CD14-positive monocyte (primary cell): ENCODE data around the gene TNFAIP2. TPM values are rescaled to one million over a fixed set of nuclear protein-coding genes. Genes with fewer than 3 reads are reported as not detected.

Experiments
- DNase-seq, 3 donors: peaks; one replicate each; pipeline ENCODE4 v3.0.0-alpha.2; 2011 to 2022
- H2AFZ ChIP-seq: 2 replicates; pipeline ENCODE4 v1.6.0; 2012; ENCODE audit warnings: mild to moderate bottlenecking, low read depth, low read length, inconsistent platforms; ENCODE audit not compliant: insufficient read depth, poor library complexity, severe bottlenecking
- H3K27ac ChIP-seq, 2 donors: 1 replicate in 1 of 2; 2 replicates in 1 of 2; pipeline ENCODE4 v1.5.1; 2012 to 2013; ENCODE audit warnings: low read length in 2 of 2, control low read depth in 1 of 2, inconsistent platforms in 1 of 2, low read depth in 1 of 2, mild to moderate bottlenecking in 1 of 2
- H3K27me3 ChIP-seq, 2 donors: one replicate each; pipeline versions ENCODE4 v1.6.0 to v1.6.1; 2011 to 2013; ENCODE audit warnings: low read length in 2 of 2; ENCODE audit not compliant: control insufficient read depth in 2 of 2, insufficient read depth in 2 of 2
- H3K36me3 ChIP-seq, 2 donors: replicated peaks in 1 of 2; 1 replicate in 1 of 2; 2 replicates in 1 of 2; pipeline versions ENCODE4 v1.5.1 to v1.6.1; 2012 to 2013; ENCODE audit warnings: low read length in 2 of 2, control low read depth in 1 of 2, inconsistent platforms in 1 of 2, mild to moderate bottlenecking in 1 of 2; ENCODE audit not compliant: insufficient read depth in 2 of 2, control insufficient read depth in 1 of 2
- H3K4me1 ChIP-seq, 2 donors: 1 replicate in 1 of 2; 2 replicates in 1 of 2; pipeline versions ENCODE4 v1.5.1 to v1.6.1; 2012 to 2013; ENCODE audit warnings: low read length in 2 of 2, control low read depth in 1 of 2, inconsistent platforms in 1 of 2, mild to moderate bottlenecking in 1 of 2, moderate library complexity in 1 of 2; ENCODE audit not compliant: insufficient read depth in 2 of 2, control insufficient read depth in 1 of 2
- H3K4me2 ChIP-seq: replicated peaks from 2 replicates; pipeline ENCODE3; 2012; ENCODE audit warnings: low read length, moderate library complexity, mild to moderate bottlenecking; ENCODE audit not compliant: poor library complexity, severe bottlenecking; ENCODE audit errors: extremely low read depth
- H3K4me3 ChIP-seq, 3 experiments: fragments of 200-600 bp in 1 of 3; sonication (generic) in 1 of 3; replicated peaks in 1 of 3; 1 replicate in 2 of 3; 2 replicates in 1 of 3; pipeline ENCODE4 v1.5.1; 2011 to 2013; ENCODE audit warnings: low read length in 3 of 3, mild to moderate bottlenecking in 3 of 3, control low read depth in 2 of 3, low read depth in 2 of 3, inconsistent platforms in 1 of 3, moderate library complexity in 1 of 3
- H3K79me2 ChIP-seq: 2 replicates; pipeline ENCODE4 v1.6.0; 2012; ENCODE audit warnings: mild to moderate bottlenecking, control low read depth, inconsistent platforms, low read length, moderate library complexity; ENCODE audit not compliant: insufficient read depth
- H3K9ac ChIP-seq: 2 replicates; pipeline ENCODE4 v1.6.0; 2017; ENCODE audit warnings: low read length, mild to moderate bottlenecking; ENCODE audit not compliant: insufficient read depth, poor library complexity, severe bottlenecking
- H3K9me3 ChIP-seq, 2 donors: replicated peaks in 1 of 2; 1 replicate in 1 of 2; 2 replicates in 1 of 2; pipeline versions ENCODE4 v1.5.1 to v1.6.1; 2012 to 2013; ENCODE audit warnings: low read length in 2 of 2, control low read depth in 1 of 2; ENCODE audit not compliant: control insufficient read depth in 1 of 2, insufficient read depth in 1 of 2
- H4K20me1 ChIP-seq: 2 replicates; pipeline ENCODE4 v1.6.0; 2012; ENCODE audit warnings: mild to moderate bottlenecking, low read length, control low read depth, moderate library complexity; ENCODE audit not compliant: insufficient read depth
- H3K27ac Mint-ChIP-seq, 7 donors: one replicate each; pipeline ENCODE4 v1.8.0; 2020; ENCODE audit warnings: mild to moderate bottlenecking in 7 of 7, mixed read lengths in 7 of 7, moderate library complexity in 6 of 7, inconsistent platforms in 2 of 7
- H3K27me3 Mint-ChIP-seq, 3 donors: one replicate each; pipeline ENCODE4 v1.8.0; 2021 to 2022; ENCODE audit warnings: low read depth in 3 of 3, mild to moderate bottlenecking in 3 of 3, mixed read lengths in 3 of 3, moderate library complexity in 3 of 3, inconsistent platforms in 1 of 3
- H3K36me3 Mint-ChIP-seq, 2 donors: one replicate each; pipeline ENCODE4 v1.8.0; 2020; ENCODE audit warnings: mixed read lengths in 2 of 2, inconsistent platforms in 1 of 2, mild to moderate bottlenecking in 1 of 2
- H3K4me1 Mint-ChIP-seq: one replicate; pipeline ENCODE4 v1.8.0; 2020; ENCODE audit warnings: mild to moderate bottlenecking, mixed read lengths
- H3K4me3 Mint-ChIP-seq, 2 donors: one replicate each; pipeline ENCODE4 v1.8.0; 2020; ENCODE audit warnings: mild to moderate bottlenecking in 2 of 2, mixed read lengths in 2 of 2, moderate library complexity in 1 of 2
- H3K9me3 Mint-ChIP-seq, 7 donors: one replicate each; pipeline ENCODE4 v1.8.0; 2020 to 2022; ENCODE audit warnings: mixed read lengths in 7 of 7, mild to moderate bottlenecking in 6 of 7, moderate library complexity in 6 of 7, inconsistent platforms in 2 of 7
- WGBS: methylation state at CpG from one replicate; pipeline ENCODE4 v1.1.5; 2013; ENCODE audit warnings: missing lambda C conversion rate; ENCODE audit not compliant: insufficient coverage; 5-methylcytosine and 5-hydroxymethylcytosine counted together
- intact Hi-C, 2 donors: fragments of 100-400 bp; cut with micrococcal nuclease; formaldehyde crosslinking; loops; one replicate each; pipeline versions ENCODE4 v1.15.0 to v1.15.1; 2023
- polyA plus RNA-seq, 3 donors: library from polyadenylated mRNA; depleted of rRNA in 1 of 3; unstranded in 2 of 3; stranded (reverse) in 1 of 3; fragments of 300-500 nt in 2 of 3; fragments of >200 nt in 1 of 3; fragmentation: Illumina TruSeq in 2 of 3; gene quantifications; 1 replicate in 2 of 3; 2 replicates in 1 of 3; pipeline ENCODE4 v1.2.3, GENCODE V29; 2012 to 2021
- TF ChIP-seq, protein P1 (sequence below): fragments of 200-600 bp; IDR thresholded peaks from one replicate; pipeline ENCODE4 v1.8.0; 2022; ENCODE audit warnings: antibody characterized with exemption, mild to moderate bottlenecking

TNFAIP2 gene
- polyA plus RNA-seq, 3 donors: 41.5 to 1,807 (median 50.8) TPM

DNA sequence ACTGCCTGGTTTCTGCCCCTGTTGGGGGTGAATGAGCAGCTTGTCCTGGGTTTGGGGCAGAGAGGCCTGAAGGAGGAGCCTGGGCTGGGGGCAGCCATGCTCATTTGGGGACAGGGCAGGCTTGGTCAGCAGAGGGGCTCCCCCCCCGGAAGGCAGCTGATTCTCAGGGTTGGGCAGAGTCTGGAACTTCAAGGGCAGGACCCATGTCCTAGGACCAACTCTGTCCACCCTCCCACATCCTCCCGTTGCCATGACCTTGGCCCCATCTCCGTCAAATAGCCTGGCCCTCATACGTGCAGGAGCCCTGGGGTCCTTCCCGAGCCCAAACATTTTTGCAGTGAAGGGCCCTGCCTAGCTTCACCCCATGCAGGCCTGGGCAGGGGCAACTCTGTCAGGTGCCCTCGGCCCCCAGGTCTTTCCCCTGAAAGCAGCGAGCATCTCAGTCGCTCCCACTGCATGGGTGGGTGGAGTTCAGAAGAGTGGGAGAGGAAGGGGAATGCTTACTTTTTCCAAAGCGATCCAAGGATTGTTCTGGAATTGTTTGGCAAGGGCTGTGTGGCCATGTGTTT lies 32.6 kb downstream of the TNFAIP2 start:
- H4K20me1 ChIP-seq: no peaks in the 10 kb centered on the region
- H3K79me2 ChIP-seq: no peaks in the 10 kb centered on the region
- Mint-ChIP-seq H3K27me3 (peaks cover 4 to 14% (median 6%) of the 10 kb centered on the region in 3 donors), H3K27ac (peak overlapping the region in 1 of 7 donors; percentile 23), H3K4me1 (no peaks in the 10 kb centered on the region), H3K4me3 (no peak overlapping the region), H3K9me3 (no peaks in the 10 kb centered on the region), H3K36me3 (no peaks in the 10 kb centered on the region)
- TF ChIP-seq, protein P1, sequence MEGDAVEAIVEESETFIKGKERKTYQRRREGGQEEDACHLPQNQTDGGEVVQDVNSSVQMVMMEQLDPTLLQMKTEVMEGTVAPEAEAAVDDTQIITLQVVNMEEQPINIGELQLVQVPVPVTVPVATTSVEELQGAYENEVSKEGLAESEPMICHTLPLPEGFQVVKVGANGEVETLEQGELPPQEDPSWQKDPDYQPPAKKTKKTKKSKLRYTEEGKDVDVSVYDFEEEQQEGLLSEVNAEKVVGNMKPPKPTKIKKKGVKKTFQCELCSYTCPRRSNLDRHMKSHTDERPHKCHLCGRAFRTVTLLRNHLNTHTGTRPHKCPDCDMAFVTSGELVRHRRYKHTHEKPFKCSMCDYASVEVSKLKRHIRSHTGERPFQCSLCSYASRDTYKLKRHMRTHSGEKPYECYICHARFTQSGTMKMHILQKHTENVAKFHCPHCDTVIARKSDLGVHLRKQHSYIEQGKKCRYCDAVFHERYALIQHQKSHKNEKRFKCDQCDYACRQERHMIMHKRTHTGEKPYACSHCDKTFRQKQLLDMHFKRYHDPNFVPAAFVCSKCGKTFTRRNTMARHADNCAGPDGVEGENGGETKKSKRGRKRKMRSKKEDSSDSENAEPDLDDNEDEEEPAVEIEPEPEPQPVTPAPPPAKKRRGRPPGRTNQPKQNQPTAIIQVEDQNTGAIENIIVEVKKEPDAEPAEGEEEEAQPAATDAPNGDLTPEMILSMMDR: no peak
- no peaks in the 10 kb centered on the region for H3K27me3 ChIP-seq
- no peaks in the 10 kb centered on the region for H3K9me3 ChIP-seq
- intact Hi-C loops: no loop called here
- peaks cover 0 to 7% of the 10 kb centered on the region in 2 donors for H3K4me1 ChIP-seq
- 94% methylated on average over 8 of the region's 9 CpGs for WGBS
- no peak overlapping the region for H3K9ac ChIP-seq
- no peak overlapping the region for H3K27ac ChIP-seq
- no peaks in the 10 kb centered on the region for H3K36me3 ChIP-seq
- no peak overlapping the region for H3K4me3 ChIP-seq
- no peak overlapping the region for H3K4me2 ChIP-seq
- no peak for DNase-seq
- H2AFZ ChIP-seq: no peak overlapping the region

DNA sequence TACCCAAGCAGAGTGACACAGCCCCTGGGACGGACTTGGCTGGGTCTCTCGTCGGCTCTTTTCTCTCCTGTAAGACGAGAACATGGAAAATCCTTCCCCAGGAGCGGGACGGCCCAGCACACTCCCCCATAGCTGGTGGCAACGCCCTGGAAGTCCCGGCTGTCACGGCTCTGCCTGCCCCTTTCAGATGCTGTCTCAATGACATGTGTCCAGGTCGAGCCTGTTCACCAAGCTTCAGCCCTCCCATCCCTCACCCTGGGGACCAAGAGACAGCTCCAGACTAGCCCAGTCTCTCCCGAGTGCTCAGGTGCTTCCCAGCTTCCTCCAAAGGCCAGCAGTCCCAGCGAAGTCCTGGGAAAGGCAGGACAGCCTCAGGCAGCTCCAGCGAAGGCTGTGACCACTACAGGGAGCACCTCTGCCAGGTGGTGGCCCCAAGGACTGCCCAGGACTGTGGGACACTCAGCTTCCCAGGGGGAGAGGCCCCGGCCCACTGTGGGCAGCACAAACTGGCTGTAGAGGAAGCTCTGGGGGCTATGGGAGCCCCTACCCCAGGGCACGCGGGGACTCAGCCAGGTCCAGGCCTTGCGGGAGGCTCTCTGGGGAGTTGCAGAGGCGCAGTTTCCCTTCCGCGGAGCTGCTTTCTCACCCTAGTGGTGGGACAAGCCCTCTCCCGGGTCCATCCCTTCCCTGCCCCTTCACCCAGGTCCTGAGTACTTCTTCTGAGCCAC lies 33.6 kb downstream of the TNFAIP2 start:
- Histone ChIP-seq H3K79me2 (no peaks in the 10 kb centered on the region), H3K9ac (no peak overlapping the region), H3K9me3 (no peaks in the 10 kb centered on the region), H4K20me1 (no peaks in the 10 kb centered on the region), H3K27ac (no peak overlapping the region), H3K4me3 (no peak overlapping the region), H3K4me2 (no peak overlapping the region), H3K27me3 (no peaks in the 10 kb centered on the region), H3K36me3 (no peaks in the 10 kb centered on the region), H2AFZ (no peak overlapping the region), H3K4me1 (peaks cover 0 to 7% of the 10 kb centered on the region in 2 donors)
- 76% methylated on average over 16 of the region's 21 CpGs for WGBS
- Mint-ChIP-seq H3K36me3 (no peaks in the 10 kb centered on the region), H3K4me3 (no peak overlapping the region), H3K4me1 (no peaks in the 10 kb centered on the region), H3K9me3 (peaks cover 0 to 3% (median 0%) of the 10 kb centered on the region in 7 donors), H3K27me3 (peaks cover 4 to 11% (median 6%) of the 10 kb centered on the region in 3 donors), H3K27ac (no peak overlapping the region)
- intact Hi-C loops: no loop called here
- TF ChIP-seq, protein P1: no peak
- no peak for DNase-seq
